Glomerular visceral epithelial cell (primary cell): ENCODE results near the gene PSMD6.

Experiments used
- DNase-seq: peaks from one replicate; pipeline ENCODE4 v3.0.0-alpha.2; 2016; ENCODE audit errors: extremely low spot score

PSMD6 gene

GRCh38 chr3:63977893-63978292 lies 45.4 kb downstream of the PSMD6 start:
- no peak for DNase-seq

GRCh38 chr3:63976872-63977200 lies 46.5 kb downstream of the PSMD6 start:
- no peak for DNase-seq

GRCh38 chr3:63976161-63976871 lies 47.0 kb downstream of the PSMD6 start:
- DNase-seq = peak; percentile 54

GRCh38 chr3:63975723-63976122 lies 47.6 kb downstream of the PSMD6 start:
- DNase-seq = no peak

GRCh38 chr3:63974451-63974850 lies 48.8 kb downstream of the PSMD6 start:
- DNase-seq = no peak

- no peak for DNase-seq
These were observed 49.9 kb downstream of the PSMD6 start for GRCh38 chr3:63973406-63973805.

GRCh38 chr3:63972987-63973386 lies 50.3 kb downstream of the PSMD6 start:
- no peak for DNase-seq

- peak; percentile 43 for DNase-seq
These were observed 51.1 kb downstream of the PSMD6 start for GRCh38 chr3:63972196-63972595.

- DNase-seq = no peak
These were observed 52.4 kb downstream of the PSMD6 start for GRCh38 chr3:63970631-63971475.

- no peak for DNase-seq
These were observed 53.4 kb downstream of the PSMD6 start for GRCh38 chr3:63969876-63970275.

- DNase-seq = no peak
These were observed 54.5 kb downstream of the PSMD6 start for GRCh38 chr3:63968612-63969350.

GRCh38 chr3:63967675-63968611 lies 55.4 kb downstream of the PSMD6 start:
- peak; percentile 70 for DNase-seq

- DNase-seq = no peak
These were observed 56.4 kb downstream of the PSMD6 start for GRCh38 chr3:63966871-63967270.

GRCh38 chr3:63966007-63966406 lies 57.3 kb downstream of the PSMD6 start:
- DNase-seq = no peak

- no peak for DNase-seq
These were observed 58.4 kb downstream of the PSMD6 start for GRCh38 chr3:63964681-63965485.

- no peak for DNase-seq
These were observed 59.8 kb downstream of the PSMD6 start for GRCh38 chr3:63963496-63963895.

GRCh38 chr3:63961891-63962290 lies 61.4 kb downstream of the PSMD6 start:
- DNase-seq = peak; percentile 45
